Suppressor macrophage treated with lipopolysaccharide for 4 hours (primary cell): Measurements from ENCODE around the gene LPAR2.

Experiments
- DNase-seq: peaks from one replicate; pipeline ENCODE4 v3.0.0-alpha.2; 2020

The LPAR2 gene

DNA sequence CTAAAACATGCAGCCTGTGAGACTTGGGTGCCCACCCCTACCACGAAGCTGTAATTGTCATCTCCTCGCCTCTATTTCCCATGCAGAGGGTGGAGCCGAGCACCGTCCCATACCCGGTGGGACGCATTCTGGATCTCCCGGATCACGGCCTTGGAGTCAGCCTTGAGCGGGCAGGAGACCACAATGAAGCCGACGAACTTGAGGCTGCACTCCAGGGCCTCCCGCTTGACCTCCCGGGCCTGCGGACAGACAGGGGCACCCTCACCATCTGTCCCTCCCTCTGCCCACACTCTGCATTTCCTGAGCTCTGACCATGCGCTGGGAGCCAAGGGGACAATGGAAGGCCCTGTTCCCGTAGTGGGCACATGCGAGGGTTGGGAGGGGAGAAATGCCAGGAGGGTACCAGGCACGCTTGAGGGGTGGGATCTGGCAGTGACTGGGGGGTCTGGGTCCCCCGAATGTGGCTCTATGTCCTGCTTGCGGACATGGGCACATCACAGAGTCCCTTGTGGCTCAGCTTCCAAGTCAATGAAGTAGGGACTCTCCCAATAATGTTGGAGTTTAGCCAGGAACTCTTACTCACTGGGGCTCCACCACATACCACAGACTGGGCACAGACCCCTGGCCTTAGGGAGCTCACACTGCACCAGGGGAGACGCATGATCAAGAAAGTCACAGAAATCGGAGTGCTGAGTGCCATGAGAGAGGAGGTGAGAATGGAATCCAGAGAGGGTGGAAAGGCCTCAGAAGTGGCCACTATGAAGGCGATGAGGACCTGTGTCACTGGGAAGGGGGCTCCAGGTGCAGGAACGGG, 24.7 kb upstream of the LPAR2 start:
- DNase-seq = no peak

DNA sequence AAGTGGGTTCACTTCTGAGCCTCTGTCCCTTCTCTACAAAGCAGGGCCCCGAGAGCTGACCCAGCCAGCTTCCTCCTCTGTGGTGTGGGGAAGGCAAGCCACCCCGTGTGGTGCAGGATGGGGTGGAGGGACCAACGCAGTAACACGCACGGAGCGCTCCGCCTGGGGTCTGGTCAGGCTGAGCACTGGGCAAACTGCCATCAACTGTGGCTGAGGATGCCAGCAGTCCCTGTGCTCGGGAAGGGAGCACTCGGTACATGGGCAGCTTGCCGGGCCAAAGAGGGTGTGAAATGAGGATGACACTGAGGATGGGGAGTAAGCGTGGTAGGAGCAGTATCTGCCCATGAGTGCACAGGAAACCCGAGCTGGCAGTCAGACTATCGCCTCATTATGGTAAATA, 23.1 kb upstream of the LPAR2 start:
- DNase-seq = no peak

DNA sequence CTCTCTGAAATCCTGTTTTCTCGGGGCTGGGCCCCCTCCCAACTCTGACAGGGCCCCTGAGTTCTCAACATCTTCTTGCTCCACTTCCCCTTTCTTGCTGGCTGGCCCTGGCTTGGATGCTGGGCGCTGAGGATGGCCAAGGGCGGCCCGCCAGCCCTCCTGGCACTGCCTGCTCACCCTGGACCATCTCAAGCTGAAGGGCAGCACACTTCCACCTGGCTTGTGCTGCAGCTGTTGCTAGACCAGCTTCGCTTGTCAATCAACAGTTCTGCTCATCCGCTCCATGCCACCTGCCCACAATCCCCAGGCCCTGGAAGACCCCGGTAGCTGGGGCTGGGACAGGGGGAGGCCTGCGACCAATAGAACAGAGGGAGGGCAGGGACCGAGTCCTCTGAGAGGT, 22.3 kb upstream of the LPAR2 start:
- no peak for DNase-seq

DNA sequence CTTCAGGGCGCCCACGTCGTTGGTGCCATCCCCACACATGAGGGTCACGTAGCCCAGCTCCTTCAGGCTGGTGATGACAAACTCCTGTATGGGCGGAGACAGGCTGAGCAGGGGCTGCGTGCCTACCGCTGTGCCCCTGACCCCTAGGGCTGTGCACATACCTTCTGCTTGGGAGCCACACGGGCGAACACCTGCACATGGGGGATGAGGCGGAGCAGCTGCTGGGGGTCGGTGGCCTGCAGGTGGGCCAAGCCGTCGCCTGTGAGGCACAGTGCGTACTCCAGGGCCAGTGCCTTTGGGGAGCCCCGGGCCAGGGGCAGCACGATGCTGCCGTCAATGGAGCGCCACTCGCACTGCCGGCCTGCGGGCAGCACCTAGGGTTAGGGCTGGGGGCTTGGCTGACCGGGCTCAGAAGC, 21.6 kb upstream of the LPAR2 start:
- no peak for DNase-seq

DNA sequence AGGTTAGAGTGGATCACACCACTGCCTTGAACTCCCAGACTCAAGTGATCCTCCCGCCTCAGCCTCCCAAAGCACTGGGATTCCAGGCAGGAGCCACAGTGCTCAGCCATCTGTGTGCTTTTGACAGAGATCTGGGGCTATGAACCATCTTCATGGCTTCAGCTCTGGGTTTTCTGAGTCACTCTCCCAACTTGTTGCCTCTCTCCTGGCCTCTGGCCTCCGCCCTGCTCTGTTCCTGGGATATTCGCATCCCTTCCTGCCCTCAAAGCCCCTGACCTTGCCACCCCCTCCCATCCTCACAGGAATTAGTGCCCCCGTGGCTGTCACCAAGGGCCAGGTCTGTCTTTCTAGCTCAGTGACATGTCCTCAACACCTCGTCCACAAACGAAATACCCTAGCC, 21.1 kb upstream of the LPAR2 start:
- DNase-seq = no peak

DNA sequence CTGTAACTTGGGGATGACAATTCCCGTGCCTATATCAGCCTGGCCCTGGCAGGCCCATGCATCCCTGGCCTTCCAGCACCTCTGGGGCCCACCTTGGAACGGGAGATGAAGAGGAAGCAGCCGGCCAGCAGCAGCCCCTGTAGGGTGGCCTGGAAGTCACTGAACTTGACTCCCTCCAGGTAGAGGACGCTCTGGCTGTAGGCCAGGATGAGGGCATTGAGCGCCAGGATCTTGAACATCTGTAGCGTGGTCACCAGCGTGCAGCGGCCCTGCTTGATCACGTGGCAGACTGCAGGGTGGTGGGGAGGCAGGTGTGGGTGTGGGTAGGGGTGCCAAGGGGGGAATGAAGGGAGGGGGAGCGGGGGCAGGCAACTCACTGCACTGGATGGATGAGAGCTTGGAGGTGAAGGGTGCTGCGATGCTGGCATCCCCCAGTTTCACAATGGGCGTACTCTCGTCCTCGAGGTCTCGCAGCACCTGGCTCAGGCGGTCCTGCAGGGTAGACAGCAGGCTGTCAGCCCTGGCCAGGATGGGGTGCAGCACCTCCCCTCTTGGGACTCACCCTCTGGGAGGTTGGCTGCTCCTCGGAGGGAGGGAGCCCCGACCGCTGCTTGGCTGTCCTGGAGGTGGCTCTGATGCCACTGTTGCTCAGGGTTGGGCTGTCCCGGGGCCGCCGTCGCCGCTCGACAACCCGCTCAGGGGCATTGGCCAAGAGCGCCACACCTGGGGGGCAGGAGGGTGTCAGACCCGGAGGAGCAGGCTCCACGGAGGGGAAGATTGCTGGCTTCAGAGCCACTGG, 19.2 kb upstream of the LPAR2 start:
- DNase-seq = no peak

DNA sequence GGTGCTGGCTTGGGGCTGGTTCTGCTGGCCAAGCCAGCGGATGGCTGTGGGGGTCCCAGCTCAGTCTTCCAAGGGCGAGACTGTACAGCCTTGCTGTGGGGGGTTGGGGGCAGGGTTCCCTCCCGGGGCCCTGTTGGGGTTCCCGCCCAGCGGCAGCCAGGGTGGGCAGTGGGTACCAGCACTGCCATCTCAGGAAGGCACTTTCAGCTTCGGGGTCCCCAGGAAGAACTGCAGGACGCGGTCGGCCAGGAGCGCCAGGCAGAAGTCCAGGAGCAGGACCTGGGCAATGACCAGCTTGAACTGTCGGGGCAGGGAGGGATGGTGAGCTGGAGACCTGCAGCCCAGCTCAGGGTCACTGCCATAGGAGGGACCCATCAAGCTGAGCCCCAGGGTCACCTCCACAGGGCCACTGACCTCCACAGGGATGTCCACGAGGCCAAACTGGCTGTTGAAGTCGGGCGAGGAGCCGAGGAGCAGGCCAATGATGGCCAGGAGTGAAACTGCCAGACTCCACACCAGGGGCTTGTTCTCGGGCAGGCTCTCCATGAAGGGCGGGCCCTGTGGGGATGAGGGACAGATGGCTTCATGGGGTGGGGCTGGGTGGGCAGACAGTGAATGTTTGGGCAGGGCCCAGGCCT, 17.3 kb upstream of the LPAR2 start:
- DNase-seq = no peak

DNA sequence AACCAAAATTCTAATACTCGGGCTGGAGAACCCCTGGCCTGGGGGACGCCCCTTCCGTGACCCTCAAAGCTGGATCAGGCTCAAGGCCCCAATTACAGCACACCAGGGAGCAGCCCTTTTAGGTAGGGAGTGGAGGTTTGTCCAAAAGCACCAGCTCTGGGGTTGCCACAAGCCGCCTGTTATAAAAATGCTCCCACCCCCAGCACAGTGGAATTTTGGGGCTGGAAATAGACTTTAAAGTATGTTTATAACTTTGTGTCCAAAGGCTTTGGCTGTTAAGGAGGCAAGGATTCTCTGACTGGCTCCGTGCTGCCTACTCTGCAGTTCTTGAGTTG, 16.0 kb upstream of the LPAR2 start:
- DNase-seq = no peak

DNA sequence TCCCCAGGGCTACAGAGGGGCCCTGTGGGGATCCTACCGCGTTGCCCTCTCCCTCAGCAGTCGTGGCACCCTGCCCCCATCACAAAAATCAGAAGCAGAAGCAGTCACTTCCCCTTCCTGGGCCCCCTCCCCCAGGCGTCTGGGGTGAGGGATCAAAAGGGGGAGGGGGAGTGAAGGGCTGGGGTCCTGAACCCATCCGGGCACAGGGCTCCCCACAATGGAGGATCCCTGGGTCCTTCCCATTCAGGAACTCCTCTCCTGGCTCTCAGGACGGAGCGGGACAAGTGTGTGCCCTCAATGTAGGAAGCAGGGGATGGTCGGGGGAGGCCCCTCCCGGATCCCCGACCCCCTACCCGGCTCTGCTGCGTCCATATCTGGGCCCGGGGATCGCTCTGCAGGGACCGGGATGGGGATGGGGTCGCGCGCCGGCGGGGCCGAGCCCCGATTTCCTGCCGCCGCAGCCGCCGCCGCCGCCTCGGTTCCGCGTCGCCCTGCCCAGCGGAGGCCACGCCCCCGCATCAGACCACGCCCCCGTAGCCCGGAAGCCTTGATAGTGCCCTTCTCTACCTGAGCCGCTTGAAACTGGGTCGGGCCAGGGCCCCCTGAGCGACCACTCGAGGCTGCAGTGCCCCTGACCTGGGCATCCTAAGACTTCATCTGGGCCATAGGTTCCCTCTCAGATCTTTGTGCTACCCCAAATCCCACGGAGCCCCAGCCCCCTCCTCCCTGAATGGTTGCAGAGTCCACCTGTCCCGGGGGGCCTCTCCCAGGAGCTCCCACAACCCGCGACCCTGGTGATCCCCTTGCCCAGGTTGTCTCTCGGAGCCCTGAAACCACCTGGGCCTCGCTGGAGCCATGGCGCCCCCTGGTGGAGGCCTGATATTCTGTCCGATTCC, 15.4 kb upstream of the LPAR2 start, which contains the start of gene GMIP:
TSS of gene GMIP (minus strand) at position 500 of the 896 bp plus-strand sequence. CDS start at position 372, 128 bp downstream.
- DNase-seq = peak; percentile 83

DNA sequence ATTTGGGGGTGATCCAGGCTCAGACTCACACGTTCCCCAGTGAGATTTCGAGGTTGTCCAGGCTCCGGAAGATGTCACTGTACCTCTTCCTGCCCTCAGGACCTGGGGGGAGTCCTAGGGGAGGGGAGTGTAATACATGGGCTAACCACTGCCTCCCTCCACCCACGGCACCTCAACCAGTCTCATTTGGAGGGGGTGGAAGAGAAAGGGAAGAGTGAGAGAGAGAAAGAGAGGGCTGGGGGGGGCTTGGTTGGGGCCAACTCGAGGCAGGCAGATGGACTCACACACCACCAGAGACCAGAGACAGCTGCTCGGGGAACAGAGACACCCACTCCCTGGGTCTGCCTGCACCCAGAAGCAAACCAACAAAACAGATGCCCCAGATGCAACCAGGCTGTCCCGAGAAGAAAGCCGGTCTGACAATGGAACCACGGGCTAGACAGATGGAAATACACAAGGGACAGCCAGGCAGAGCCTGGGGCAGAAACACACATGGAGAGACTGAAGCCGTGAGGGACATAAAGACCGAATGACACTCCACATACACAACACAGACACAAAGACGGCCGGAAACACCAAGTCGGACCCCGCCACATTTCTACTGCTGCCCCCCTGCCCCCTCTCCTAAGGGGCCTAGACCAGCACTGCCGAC, 14.6 kb upstream of the LPAR2 start:
- DNase-seq = peak; percentile 33

DNA sequence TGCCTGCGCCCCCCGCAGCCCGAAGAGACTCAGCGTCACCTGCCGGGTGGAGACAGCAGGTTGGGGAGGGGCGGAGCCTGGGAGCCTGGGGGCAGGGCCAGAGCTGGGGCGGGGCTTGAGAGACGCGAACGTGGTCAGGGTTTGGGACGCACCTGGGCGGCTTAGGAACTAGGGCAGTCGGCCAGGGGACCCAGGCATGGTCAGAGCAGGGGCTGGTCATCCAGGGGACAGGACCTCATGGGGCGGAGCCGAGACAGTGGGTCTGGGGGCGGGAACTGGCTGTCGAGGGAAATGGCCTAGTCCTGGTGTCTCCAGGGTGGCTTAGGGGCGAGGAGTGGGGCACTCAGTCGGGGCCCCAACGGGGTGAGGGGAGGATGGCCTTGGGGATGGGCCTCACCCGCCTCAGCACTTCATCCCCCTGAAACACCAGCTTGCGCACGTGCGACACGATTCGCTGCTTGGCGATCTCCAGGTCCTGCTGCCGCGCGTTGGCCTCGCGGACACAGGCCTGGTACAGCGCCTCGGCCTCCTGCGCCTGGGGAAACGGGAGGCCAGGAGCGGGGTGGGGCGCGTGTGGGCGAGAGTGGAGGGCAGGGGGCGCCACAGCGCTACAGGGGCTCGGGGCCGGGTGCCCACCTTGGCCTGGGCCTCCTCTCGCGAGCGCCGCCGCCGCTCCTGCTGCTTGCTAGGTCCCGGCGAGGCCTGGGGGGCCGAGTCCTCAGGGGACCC, 9.7 kb upstream of the LPAR2 start:
- no peak for DNase-seq

DNA sequence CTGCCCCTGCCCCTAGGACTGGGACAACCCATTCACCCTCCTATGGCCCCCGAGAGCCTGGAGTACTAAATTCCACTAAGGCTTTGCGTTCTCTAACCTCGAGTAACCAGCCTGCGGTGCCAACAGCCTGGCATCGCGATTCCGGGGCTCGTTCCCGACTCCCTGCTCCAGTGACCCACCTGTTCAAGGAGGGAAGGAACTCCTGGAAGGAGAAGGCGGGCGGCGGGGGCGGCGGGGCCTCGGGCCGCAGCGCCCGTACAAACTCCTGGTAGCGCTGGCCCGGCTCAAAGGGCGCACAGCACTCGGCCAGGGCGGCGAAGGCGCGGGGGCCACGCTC, 9.1 kb upstream of the LPAR2 start:
- no peak for DNase-seq

DNA sequence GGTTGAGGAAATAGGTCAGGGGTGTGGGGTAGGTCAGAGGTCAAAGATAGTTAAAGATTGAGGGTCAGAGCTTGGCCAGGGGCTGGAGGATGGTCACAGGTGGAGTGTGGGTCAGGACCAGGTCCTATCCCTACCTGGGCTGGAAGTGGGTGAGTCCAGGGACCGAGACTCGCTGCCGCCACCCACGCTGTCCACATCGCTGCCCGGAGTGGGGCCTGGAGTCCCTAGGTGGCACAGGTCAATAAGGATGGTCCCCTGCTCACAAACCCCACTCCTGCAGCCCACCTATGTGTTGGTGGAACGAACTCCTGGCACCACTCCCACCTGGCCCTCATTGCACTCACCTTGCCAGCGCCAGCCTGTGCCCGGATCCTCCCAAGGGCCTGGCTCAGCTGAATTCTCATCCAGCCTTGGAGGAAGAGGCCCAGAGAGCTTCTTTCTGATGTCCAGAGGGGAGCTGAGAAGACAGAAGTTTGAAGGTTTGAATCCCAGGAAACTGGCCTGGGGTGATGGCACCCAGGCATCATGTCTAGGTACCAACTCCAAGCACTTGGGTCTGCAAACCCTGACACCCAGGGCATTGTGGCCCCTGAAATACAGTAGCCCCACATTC, 8.7 kb upstream of the LPAR2 start:
- DNase-seq = no peak

DNA sequence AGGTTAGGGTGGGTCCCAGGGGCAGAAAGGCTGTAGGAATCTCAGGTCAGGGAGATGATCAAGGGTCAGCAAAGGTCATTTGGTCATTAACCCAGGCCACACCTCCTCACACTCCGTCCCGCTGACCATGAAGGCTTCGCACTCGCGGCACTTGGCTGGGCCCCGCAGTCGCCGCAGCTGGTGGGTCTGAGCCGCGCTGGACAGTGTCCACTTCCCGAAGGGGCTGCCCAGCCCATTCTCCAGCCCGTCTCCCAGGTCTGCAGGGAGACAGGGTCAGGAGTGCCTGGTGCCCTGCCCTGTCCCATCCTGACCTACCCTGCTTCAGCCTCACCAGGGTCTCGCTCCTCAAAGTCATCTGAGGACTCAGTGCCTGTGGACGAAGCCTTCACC, 7.3 kb upstream of the LPAR2 start:
- DNase-seq = no peak

DNA sequence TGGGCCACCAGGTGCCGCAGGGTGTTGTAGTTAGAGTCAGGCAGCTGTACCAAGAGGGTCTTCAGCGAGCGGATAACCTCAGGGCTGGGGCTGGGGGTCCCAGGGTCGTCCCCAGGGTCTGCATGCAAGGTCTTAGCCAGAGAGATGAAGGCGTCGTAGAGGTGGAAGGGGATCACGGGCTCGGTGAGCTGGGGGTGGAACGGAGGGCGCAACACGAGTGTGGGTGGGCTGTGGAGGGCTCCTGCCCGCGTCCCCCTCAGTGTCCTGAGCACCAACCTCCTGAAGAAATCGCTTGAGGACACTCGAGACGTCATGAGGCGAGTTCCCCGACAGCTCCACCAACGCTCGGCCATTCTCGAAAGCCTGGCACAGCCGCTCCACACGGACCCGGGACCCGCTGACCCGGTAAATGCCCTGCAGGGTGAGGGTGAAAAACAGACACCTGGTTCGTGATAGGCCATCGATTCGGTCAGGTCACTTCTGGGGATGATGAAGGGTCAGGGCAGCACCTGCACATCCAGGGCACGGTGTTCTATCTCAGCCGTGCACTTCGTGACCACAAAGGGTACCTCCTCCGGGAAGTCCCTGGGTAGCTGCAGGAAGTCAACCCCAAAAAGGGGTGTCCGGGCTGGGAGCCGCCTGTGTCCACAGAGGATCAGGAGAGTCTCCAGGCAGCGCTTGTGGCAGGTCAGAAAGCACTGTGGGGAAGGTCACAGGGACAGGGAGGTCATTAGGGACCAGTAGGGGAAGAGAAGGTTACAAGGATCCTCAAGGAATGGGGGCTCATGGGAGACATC, 6.7 kb upstream of the LPAR2 start:
- DNase-seq = no peak

DNA sequence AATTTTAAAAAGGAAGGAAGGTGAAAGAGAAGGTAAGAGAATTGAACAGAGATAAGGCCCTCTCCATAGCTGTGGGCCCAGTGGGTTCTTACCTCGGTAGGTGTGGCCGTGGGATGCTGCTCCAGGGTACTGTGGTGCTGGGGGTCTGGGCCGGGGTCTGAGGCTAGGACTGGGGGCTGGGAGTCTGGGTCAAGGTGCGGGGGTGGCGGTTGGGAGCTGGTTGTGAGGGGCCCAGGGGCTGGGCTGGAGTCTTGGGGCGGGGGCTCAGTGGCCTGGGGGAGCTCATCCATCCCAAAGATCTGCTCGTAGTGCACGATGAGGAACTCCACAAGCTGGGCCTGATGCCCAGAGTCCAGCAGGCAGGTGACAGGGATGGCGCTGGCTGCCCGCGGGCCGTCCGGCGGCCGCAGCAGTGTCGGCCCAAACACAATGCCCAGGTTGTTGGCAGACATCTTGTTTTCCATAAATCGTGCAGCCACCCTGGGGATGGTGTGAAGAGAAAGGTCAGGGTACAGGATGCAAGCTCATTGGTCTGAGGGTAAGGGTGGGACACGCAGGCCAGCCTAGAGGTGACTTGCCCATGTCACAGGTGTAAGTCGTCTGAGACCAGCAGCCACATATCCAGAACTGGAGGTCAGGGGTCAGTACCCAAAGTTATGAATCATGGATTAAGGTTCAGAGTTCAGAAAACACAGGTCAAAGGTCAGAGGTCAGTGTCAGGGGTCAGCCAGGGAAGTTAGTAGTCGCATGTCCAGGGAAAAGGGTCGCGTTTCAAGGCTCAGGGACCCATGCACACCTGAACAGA, 5.9 kb upstream of the LPAR2 start:
- DNase-seq = no peak

DNA sequence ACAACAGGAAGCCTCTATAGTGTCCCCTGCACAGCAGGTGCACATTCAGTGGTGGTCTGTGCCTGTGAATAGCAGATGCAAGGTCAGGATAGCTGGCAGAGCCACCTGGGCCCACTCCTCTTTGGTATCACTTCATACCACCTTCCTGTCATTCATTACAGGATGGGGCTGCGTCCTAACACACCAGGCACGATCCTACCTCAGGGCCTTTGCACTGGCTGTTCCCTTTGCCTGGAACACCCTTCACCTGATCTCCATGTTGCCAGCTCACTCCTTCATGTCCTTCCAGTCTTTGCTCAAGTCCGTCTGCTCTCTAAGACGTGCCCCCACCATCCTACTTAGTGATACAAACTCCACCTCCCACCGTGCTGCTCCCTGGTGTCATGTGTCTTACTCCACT, 4.6 kb upstream of the LPAR2 start:
- DNase-seq = no peak

DNA sequence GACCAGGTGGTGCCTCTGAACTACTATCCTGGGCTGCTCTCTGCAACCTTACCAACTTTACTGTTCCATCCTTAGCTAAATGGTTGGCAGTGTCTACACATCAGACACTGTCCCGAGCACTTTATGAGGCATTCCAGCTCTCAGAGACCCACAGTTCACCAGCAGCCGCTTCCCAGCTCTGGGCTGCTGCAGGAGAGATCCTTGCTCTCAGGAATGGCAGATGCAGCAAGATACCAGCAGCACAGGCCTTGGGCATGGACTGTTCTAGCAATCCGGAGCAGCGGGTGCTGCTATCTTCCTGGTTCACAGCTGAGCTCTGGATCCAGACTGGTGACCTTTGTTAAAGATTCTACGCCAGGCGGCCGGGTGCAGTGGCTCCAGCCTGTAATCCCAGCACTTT, 3.3 kb upstream of the LPAR2 start:
- DNase-seq = no peak

DNA sequence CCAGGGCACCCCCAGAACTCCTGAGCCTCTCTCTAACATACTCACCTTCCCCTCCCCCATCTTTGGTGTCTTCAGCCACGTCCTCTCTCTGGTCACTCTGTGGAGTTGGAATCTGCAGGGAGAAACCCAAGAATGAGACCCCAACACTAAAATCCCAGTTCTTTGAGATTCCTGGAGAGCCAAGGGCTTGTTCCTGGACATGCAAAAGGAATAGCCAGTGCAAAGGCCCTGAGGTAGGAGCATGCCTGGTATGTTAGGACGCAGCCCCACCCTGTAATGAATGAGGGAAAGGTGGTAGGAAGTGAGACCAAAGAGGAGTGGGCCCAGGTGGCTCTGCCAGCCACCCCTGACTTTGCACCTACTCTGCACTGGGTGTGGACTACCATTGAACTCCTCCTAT, 2.4 kb upstream of the LPAR2 start:
- no peak for DNase-seq

DNA sequence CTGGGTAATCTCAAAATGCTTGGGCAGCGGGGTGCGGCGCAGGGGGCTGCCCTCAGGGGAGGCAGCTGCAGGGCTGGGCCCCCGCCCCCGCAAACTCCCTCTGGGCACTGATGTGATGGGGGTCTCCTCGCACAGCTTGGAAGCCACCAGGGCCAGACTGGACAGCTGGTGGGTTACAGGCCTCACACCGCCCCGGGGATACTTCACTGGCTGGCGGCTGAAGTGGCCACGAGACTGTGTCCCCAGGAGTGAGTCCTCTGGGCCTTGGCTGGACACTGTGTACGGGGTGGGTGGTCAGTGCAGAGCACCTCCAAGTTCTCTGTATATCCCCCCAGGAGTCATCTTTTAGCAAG, 2.0 kb upstream of the LPAR2 start:
- no peak for DNase-seq
